GM12875 (cell line): Measurements from ENCODE around the gene MAGEL2.

Experiments
- H3K4me3 ChIP-seq: one replicate; pipeline ENCODE4 v1.5.1; 2011; ENCODE audit warnings: low read depth, low read length, control low read depth
- CTCF ChIP-seq: IDR thresholded peaks from 2 replicates; pipeline ENCODE4 v1.5.1; 2011; ENCODE audit warnings: low read depth, mild to moderate bottlenecking, control low read depth, inconsistent platforms, low read length, moderate library complexity, borderline replicate concordance; ENCODE audit not compliant: insufficient read depth

MAGEL2 gene

GRCh38 chr15:23645371-23646164 lies 2.1 kb downstream of the MAGEL2 start:
- no peak overlapping the region for H3K4me3 ChIP-seq
- TF ChIP-seq CTCF: no peak

GRCh38 chr15:23644829-23645228 lies 2.8 kb downstream of the MAGEL2 start:
- H3K4me3 ChIP-seq: no peak overlapping the region
- no peak for TF ChIP-seq CTCF

GRCh38 chr15:23642413-23643044 lies 5.1 kb downstream of the MAGEL2 start:
- peak; percentile 56; the same call in 1 of the 2 replicates for TF ChIP-seq CTCF
- no peak overlapping the region for H3K4me3 ChIP-seq

- no peak for TF ChIP-seq CTCF
- no peak overlapping the region for H3K4me3 ChIP-seq
Measured at GRCh38 chr15:23634181-23634580, 13.5 kb downstream of the MAGEL2 start.

DNA sequence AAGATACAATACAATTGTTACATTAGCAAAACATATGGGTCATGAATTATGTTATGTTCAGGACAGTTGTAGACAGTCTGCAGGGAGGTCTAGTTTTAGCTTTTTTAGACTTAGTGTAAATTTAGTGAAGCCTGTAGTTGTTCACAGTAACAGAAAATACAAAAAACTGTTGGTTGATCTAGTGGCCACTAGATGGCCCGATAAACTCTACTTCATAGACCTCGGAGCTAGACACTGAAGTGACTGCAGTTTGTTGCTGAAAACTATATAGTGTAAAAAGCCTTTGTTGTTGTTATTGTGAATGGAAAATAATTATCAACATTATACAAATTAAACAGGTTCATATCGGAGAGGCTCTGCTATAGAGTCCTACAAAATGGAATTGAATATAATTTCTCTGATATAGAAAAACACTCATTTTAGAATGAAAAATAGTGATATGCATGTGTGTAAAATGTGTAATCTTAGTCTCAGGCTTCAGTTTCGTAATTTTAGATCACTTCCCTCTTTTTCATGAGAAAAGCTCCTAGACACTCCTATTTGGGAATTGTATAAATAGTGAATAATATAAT lies 18.3 kb downstream of the MAGEL2 start:
- no peak overlapping the region for H3K4me3 ChIP-seq
- no peak for TF ChIP-seq CTCF

DNA sequence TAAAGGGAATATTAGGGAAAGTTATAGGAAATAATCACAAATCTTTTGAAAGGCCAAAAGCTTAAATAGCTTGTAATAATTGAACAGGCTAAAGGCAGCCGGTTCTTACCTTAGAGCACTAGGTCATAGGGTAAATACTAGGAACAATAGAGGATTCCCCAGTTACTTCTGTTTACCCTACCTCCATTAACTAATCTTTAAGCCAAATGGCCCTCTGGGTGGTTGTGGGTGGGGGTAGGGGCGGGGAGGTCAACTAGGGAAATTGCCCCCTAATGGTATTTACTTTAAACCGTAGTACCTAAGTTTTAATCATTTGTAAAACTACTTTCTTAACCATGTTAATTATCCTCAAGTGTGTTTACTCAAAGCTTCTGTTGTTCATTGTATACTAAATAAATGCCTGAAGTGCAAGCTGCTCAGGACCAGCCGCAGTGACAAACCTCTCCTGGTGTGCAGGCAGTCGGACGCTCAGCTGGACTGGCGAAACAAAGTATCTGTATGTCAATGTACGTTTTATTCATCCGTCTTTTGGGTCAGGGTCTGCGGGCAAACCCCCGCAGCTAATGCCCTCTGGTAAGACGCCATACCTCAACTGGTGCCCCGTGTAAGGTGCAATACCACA lies 18.9 kb downstream of the MAGEL2 start:
- H3K4me3 ChIP-seq: no peak overlapping the region
- TF ChIP-seq CTCF: no peak
